ENCODE data around the gene CALCB.
"Not testable (repeated sequence)": the region's sequence is repeated elsewhere in the genome, so short reads cannot be mapped to it uniquely, and the experiment has no call there.

CALCB gene, protein sequence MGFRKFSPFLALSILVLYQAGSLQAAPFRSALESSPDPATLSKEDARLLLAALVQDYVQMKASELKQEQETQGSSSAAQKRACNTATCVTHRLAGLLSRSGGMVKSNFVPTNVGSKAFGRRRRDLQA

DNA sequence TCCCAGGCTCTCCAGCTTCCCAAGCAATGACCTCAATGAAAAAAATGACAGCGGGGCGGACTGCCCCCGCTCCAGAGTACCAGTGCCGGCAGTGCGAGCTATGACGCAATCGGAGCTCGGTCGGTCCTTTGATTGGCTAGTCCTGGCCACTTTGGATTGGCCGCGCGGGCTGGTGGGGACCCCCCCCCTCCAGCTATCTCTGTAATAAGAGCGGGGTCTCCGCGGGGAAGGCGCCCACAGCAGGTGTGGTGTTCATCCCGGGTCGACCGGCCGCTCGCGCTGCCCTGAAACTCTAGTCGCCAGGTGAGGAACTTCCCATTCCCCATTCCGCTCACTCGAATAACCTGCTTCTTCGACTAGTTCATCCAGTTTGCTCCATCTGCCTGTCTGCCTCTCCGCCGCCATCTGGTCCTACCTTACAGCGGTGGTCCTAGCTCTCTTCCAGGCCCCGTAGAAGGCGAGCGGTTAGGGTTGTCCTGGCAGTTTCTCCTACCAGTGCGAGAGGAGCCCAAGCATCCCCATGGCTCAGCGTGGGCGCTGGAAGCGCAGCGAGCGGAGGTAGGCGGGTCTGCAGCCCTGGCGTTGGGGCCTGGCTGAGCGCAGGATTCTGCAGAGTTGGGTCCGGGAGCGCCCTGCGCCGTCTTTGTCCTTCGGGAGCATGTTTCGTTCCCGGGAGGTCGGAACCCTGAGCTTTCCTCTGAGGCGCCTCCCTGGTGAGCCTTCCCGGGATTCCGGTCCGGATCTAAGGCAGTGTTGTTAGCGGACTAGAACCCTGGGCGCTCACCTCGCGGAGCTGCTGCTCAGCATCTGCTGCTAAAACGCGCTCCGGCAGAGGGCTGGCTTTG is at the start of gene CALCB:
Gene CALCB, plus strand, starts transcription at position 233 of the 845 bp plus-strand sequence. CDS start 1,126 bp downstream, outside the sequence.
- H3K4me1 Mint-ChIP-seq (ENCODE audit: low read depth) = peaks cover 19% of the 10 kb centered on the region
- H3K27ac Mint-ChIP-seq = no peak within 1 kb of the TSS
- intact Hi-C loops (cut with micrococcal nuclease) = loop anchor here (2.0 to 10.0 kb wide), 2 partner anchors 99 to 165 kb away; partner anchors contain the start of gene CALCA
- peaks cover 19% of the 10 kb centered on the region for H3K9me3 Mint-ChIP-seq
- peaks cover 34% of the 10 kb centered on the region for H3K27me3 Mint-ChIP-seq
- H3K36me3 Mint-ChIP-seq (ENCODE audit: low read depth) = no peaks in the 10 kb centered on the region
- H3K4me3 Mint-ChIP-seq = no peak within 1 kb of the TSS

DNA sequence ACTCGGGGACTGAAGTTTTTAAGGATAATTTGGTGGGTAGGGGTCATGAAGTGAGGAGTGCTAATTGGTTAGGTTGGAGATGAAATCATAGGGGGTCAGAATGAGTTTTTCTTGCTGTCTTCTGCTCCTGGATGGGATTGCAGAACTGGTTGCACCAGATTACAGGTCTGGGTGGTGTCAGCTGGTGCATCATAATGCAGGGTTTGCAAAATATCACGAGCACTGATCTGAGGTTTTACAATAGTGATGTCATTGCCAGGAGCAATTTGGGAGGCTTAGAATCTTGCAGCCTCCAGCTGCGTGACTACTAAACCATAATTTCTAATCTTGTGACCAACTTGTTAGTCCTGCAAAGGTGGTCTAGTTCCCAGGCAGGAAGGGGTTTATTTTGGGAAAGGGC is 46.4 kb upstream of the CALCB start:
- Mint-ChIP-seq H3K4me3 (no peak overlapping the region), H3K27me3 (peaks cover 1% of the 10 kb centered on the region), H3K9me3 (no peaks in the 10 kb centered on the region), H3K4me1 (ENCODE audit: low read depth) (no peaks in the 10 kb centered on the region), H3K27ac (no peak overlapping the region), H3K36me3 (ENCODE audit: low read depth) (no peaks in the 10 kb centered on the region)
- intact Hi-C loops (cut with micrococcal nuclease) = no loop called here

DNA sequence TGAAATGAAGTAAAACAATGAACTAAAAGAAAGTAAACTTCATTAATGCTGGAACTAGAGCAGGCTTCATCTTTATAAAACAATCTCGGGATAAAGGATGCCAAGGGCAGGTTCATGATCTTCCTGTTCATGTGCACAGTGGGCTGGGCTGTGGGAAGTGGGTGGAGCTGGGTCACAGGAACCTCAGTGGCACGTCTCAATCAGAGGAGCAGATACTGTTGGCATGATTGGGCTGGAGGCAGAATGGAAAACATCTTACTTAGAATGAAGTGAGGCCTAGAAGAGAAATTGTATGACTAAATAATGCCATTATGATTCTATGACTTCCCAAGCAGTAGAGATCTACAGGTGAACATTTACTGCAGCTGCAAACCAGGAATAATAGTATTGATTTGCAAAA is 45.4 kb upstream of the CALCB start:
- no peaks in the 10 kb centered on the region for H3K4me1 Mint-ChIP-seq (ENCODE audit: low read depth)
- H3K36me3 Mint-ChIP-seq (ENCODE audit: low read depth) = no peaks in the 10 kb centered on the region
- intact Hi-C loops (cut with micrococcal nuclease) = no loop called here
- no peaks in the 10 kb centered on the region for H3K9me3 Mint-ChIP-seq
- peaks cover 1% of the 10 kb centered on the region for H3K27me3 Mint-ChIP-seq
- no peak overlapping the region for H3K27ac Mint-ChIP-seq
- no peak overlapping the region for H3K4me3 Mint-ChIP-seq

DNA sequence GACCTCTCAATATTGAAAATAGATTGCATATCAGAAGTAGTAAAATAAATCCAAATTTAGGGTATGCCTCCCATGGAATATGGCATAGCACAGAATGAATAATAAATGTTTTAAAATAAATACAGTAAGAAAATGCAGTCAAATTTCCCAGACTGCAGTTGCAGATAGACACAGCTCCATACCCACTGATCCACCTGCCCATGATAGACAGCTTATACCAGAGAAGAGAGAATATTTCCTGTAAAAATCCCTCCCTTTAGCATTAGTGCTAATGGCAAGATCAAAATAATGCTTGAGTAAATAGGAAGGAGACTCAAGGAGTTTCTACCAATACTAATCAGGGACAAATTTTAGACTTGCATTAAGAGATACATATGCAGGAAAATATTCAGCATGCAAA is 45.0 kb upstream of the CALCB start:
- no peaks in the 10 kb centered on the region for H3K36me3 Mint-ChIP-seq (ENCODE audit: low read depth)

DNA sequence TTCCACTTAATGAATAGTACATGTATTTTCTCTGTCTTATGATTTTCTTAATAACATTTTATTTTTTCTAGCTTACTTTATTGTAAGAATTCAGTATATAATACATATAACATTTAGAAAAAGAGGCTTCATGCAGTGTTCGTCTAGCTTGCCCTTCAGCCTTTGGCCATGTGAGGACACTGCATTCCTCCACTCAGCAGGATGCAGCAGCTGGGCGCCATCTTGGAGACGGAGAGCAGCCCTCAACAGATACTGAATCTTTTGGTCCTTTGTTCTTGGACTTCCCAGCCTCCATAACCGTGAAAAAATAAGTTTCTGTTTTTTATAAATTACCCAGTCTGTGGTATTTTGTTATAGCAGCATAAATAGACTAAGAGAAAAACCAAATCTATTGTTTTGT is 41.4 kb upstream of the CALCB start:
- H3K4me1 Mint-ChIP-seq (ENCODE audit: low read depth); H3K4me3 Mint-ChIP-seq; H3K27ac Mint-ChIP-seq; H3K36me3 Mint-ChIP-seq (ENCODE audit: low read depth); H3K27me3 Mint-ChIP-seq; H3K9me3 Mint-ChIP-seq; intact Hi-C loops (cut with micrococcal nuclease): not testable (repeated sequence)

More for the DNA sequence above, 45.0 kb upstream of the CALCB start:
- Mint-ChIP-seq H3K27me3 (peaks cover 1% of the 10 kb centered on the region), H3K27ac (no peak overlapping the region), H3K9me3 (no peaks in the 10 kb centered on the region), H3K4me1 (ENCODE audit: low read depth) (no peaks in the 10 kb centered on the region), H3K4me3 (no peak overlapping the region)
- intact Hi-C loops (cut with micrococcal nuclease) = no loop called here

DNA sequence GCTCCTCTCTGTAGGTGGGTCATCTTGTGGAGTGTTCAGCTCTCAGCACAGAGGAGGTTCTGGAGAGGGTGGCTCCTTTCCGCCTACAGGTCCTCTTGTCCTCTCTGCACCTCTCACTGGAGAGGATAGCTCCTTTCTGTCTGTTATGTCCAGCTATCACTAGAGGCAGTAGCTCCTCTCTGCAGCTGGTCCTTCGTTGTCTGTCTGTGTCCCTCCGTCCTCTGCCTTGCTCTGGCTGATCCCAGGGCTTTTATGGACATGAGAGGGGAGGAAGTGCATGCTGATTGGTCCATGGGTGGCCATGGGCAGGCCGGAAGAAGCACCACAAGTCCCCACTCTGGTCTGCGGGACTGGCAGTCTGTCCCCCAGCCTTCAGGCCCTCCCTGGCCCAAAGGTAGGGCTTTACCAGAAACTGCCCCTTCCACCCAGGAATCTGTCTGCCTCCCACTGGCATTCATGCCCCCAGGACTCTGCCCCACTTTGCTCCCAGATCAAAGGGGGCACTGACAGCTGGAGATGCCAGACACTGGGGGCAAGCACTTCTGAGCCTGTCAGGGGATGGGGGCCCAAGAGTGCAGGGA is 38.6 kb upstream of the CALCB start:
- intact Hi-C loops (cut with micrococcal nuclease) = no loop called here
- no peak overlapping the region for H3K27ac Mint-ChIP-seq
- H3K4me1 Mint-ChIP-seq (ENCODE audit: low read depth) = no peaks in the 10 kb centered on the region
- no peaks in the 10 kb centered on the region for H3K36me3 Mint-ChIP-seq (ENCODE audit: low read depth)
- no peak overlapping the region for H3K4me3 Mint-ChIP-seq
- H3K9me3 Mint-ChIP-seq = no peaks in the 10 kb centered on the region
- peaks cover 4% of the 10 kb centered on the region for H3K27me3 Mint-ChIP-seq

DNA sequence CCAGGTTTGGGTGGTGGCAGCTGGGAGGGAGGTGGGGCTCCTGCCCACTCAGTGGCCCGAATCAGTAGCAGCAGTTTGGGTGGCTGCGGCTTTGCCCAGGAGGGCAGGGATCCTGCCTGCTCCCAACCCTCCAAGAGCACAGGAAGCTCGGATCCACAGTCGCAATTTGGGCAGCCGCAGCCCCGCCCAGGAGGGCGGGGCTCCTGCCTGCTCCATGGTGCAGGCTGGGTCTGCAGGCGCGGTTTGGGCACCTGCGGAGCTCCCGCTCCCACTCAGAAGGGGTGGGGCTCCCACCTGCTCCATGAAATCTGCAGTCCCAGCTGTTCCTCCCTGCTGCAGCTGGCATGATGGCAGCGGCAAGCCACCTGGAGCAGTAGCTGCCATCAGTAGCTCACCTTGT is 38.1 kb upstream of the CALCB start:
- intact Hi-C loops (cut with micrococcal nuclease) = no loop called here
- Mint-ChIP-seq H3K4me3 (no peak overlapping the region), H3K4me1 (ENCODE audit: low read depth) (no peaks in the 10 kb centered on the region), H3K27me3 (peaks cover 4% of the 10 kb centered on the region), H3K36me3 (ENCODE audit: low read depth) (no peaks in the 10 kb centered on the region), H3K27ac (no peak overlapping the region), H3K9me3 (no peaks in the 10 kb centered on the region)

DNA sequence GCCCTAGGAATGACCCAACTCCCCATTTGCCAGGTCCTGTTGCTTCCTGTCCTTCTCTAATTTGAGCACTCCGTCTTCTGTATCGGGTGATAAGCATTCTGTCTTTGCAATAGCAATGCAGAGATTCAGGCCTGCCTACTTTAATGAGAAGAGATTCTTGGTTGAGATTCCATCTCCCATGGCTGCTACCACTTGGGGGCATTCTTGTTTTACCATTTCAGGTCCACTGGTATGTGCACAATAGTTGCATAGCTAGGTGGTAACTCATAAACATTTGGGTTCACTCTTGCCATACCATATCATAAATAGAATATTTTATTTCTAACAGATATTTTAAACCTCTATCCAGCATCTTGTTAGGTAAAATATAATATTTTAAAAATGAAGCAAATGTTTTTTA is 34.4 kb upstream of the CALCB start:
- Mint-ChIP-seq H3K27me3 (peaks cover 5% of the 10 kb centered on the region), H3K4me3 (no peak overlapping the region), H3K4me1 (ENCODE audit: low read depth) (no peaks in the 10 kb centered on the region), H3K36me3 (ENCODE audit: low read depth) (no peaks in the 10 kb centered on the region), H3K27ac (no peak overlapping the region), H3K9me3 (no peaks in the 10 kb centered on the region)
- intact Hi-C loops (cut with micrococcal nuclease) = no loop called here

DNA sequence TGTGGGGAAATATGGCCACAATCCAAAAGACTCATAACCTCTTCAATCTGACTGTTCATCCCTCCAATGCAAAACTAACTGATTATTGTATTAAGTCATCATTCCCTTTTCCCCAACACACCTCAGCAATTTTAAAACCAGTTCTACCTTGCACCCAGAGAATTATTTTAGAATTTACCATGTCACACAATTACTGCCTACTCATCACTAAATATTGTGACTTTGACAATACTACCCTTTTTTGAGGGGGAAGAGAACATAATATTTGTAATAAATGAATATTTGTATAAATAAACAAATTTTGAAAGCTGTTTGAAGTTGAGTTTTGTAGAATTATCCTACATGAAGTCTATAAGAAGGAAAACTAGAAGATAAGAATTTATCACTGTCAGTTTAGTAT is 28.2 kb upstream of the CALCB start:
- Mint-ChIP-seq H3K4me3 (no peak overlapping the region), H3K36me3 (ENCODE audit: low read depth) (no peaks in the 10 kb centered on the region), H3K27me3 (peaks cover 5% of the 10 kb centered on the region), H3K27ac (no peak overlapping the region), H3K9me3 (peaks cover 6% of the 10 kb centered on the region), H3K4me1 (ENCODE audit: low read depth) (peaks cover 10% of the 10 kb centered on the region)
- intact Hi-C loops (cut with micrococcal nuclease) = no loop called here

DNA sequence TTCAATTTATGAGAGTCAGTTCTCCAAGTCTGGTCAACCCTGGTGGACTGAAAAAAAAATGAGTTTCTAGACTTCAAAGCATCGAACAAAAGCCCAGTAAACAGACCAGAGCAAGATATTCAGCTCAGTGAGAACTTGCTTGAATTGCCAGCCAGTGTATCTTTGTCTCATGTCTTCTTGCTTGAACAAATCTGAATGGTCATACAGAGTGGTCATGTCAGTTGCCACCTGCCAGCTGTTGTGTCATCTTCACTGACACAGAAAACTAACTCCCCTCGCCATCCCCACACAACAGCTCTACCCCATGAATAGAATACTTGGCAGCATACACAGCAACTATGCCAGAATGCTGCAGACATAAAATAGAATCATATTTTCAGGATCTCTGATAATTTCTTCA is 27.5 kb upstream of the CALCB start:
- H3K27ac Mint-ChIP-seq = no peak overlapping the region
- intact Hi-C loops (cut with micrococcal nuclease) = no loop called here
- H3K36me3 Mint-ChIP-seq (ENCODE audit: low read depth) = no peaks in the 10 kb centered on the region
- peaks cover 6% of the 10 kb centered on the region for H3K9me3 Mint-ChIP-seq
- H3K4me3 Mint-ChIP-seq = no peak overlapping the region
- H3K4me1 Mint-ChIP-seq (ENCODE audit: low read depth) = peaks cover 10% of the 10 kb centered on the region
- peaks cover 5% of the 10 kb centered on the region for H3K27me3 Mint-ChIP-seq

DNA sequence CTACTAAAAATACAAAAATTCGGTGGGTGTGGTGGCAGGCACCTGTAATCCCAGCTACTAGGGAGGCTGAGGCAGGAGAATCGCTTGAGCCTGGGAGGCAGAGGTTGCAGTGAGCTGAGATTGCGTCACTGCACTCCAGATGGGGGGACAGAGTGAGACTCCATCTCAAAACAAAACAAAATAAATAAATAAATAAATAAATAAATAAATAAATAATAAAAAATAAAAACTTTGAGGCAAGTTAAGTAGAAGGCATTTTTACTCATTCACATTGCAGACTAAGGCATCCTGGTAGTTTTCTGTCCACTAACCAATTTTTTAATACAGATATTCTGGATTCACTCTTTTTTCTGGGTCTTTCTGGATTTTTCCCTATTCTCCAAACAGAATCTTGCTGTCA is 26.7 kb upstream of the CALCB start:
- H3K27me3 Mint-ChIP-seq; intact Hi-C loops (cut with micrococcal nuclease); H3K36me3 Mint-ChIP-seq (ENCODE audit: low read depth); H3K4me1 Mint-ChIP-seq (ENCODE audit: low read depth); H3K4me3 Mint-ChIP-seq; H3K27ac Mint-ChIP-seq; H3K9me3 Mint-ChIP-seq: not testable (repeated sequence)

DNA sequence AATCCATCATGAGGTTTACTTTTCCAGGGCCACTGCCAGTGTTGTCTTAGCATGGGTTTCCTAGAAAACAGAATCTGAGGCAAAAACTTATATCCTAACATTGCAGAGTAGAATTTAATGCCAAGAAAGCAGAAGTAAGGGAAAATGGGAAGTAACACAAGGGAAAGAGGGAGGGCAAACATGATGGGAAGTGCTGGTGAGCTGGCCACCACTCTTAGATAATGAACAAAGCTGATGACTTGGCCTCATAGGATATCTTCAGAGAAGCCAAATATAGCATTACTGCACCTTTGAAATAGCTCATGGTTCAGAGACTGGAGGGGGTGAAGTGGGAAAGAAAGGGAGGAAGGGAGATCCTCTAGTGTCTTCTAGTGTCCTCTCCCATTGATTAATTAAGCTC is 24.8 kb upstream of the CALCB start:
- H3K27me3 Mint-ChIP-seq = peaks cover 6% of the 10 kb centered on the region
- intact Hi-C loops (cut with micrococcal nuclease) = no loop called here
- H3K9me3 Mint-ChIP-seq = peaks cover 6% of the 10 kb centered on the region
- no peaks in the 10 kb centered on the region for H3K36me3 Mint-ChIP-seq (ENCODE audit: low read depth)
- H3K4me3 Mint-ChIP-seq = no peak overlapping the region
- no peak overlapping the region for H3K27ac Mint-ChIP-seq
- peaks cover 10% of the 10 kb centered on the region for H3K4me1 Mint-ChIP-seq (ENCODE audit: low read depth)

DNA sequence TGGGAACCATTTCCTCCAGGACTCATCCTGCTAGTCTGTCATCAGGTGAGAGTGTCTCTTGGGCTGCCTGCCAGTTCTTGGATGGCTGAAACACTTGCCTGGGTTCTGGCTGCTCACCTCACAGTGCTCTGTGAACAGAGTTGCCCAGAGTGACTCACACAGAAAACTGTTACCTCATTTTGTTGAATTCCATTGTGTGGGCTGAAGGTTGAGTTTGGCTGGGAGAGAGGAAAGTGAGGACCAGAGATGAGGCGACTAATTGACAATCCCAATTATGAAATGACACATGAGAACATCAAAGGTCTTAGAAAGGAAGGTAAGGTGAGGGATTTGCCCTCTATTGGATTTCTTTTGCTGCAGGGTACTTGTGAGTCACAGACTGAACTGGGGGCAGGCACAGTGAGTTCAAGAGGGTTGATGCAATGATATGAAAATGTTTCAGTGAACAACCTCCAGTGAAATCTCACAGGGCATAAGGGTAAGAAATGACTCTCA is 20.2 kb upstream of the CALCB start:
- Mint-ChIP-seq H3K36me3 (ENCODE audit: low read depth) (no peaks in the 10 kb centered on the region), H3K4me3 (no peak overlapping the region)
- intact Hi-C loops (cut with micrococcal nuclease) = no loop called here

DNA sequence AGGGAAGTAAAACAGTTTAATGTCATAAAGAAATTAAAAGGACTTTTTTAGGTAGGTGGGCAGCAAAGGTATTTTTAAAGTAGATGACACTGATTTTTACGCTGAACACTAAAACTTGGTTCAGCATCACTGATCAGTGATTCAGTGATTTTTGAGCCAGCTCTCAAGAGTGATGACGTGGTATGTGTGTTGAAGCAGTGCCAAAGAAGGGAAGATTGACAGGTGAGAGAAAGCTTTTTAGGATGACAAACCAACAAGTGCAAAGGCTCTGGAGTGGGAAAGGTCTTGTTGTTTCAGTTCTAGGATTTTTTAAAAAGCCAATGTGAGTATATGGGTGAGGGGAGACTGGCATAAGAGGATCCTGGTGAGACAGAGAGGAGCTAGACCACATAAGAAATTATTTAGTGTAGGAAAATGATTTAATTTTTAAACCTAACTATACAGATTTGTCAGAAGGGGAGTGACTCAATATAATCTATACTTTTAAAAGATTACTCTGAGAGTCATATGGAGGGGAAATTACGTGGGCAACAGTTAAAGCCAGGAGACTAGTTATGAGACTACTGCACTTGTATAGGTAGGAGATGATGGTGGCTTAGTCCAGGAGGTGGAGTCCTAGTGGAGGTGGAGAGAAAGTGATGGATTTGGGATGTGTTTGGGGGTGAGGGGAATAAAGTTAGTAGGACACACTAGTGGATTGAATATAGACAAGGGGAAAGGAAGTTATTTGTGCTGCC is 17.6 kb upstream of the CALCB start:
- Mint-ChIP-seq H3K4me3 (no peak overlapping the region), H3K27ac (no peak overlapping the region), H3K27me3 (peaks cover 6% of the 10 kb centered on the region), H3K4me1 (ENCODE audit: low read depth) (no peaks in the 10 kb centered on the region), H3K9me3 (no peaks in the 10 kb centered on the region), H3K36me3 (ENCODE audit: low read depth) (no peaks in the 10 kb centered on the region)
- intact Hi-C loops (cut with micrococcal nuclease) = no loop called here

More for the DNA sequence above, 20.2 kb upstream of the CALCB start:
- Mint-ChIP-seq H3K9me3 (peaks cover 6% of the 10 kb centered on the region), H3K27me3 (peaks cover 2% of the 10 kb centered on the region), H3K4me1 (ENCODE audit: low read depth) (peaks cover 10% of the 10 kb centered on the region), H3K27ac (no peak overlapping the region)

Data from dendritic cell treated with granulocyte-macrophage colony-stimulating factor and Interleukin-4, amounts not matched to agents 40 ng/mL and 50 ng/mL, for 4 days (primary cell).